MCF 10A (cell line): ENCODE results near the gene RAD50. TPM values are rescaled to one million over a fixed set of nuclear protein-coding genes. Genes with fewer than 3 reads are reported as not detected.
"Not testable (repeated sequence)": the region's sequence is repeated elsewhere in the genome, so short reads cannot be mapped to it uniquely, and the experiment has no call there.

Experiments
- BruUV-seq: library from RNA; stranded (reverse); fragments of 400-500 nt; replicated peaks from 2 replicates; lab custom pipeline; 2021; lab: Mats Ljungman, UMichigan
- CTCF ChIA-PET: fragments of 300-600 bp; sonication (Branson Sonifier 250); formaldehyde crosslinking; extraction: SDS; loops from one replicate; lab custom pipeline; 2021; ENCODE audit warnings: antibody characterized with exemption, inconsistent platforms; lab: Yijun Ruan, JAX
- POLR2A ChIA-PET: fragments of 300-600, 350-650 bp; sonication (Branson Sonifier 250); formaldehyde crosslinking; extraction: SDS; loops from one replicate; lab custom pipeline; 2020; ENCODE audit warnings: antibody characterized with exemption, inconsistent platforms; lab: Yijun Ruan, JAX
- DNase-seq: peaks from one replicate; pipeline ENCODE4 v3.0.0-alpha.2; 2018; ENCODE audit not compliant: unreplicated experiment
- H3K27ac Mint-ChIP-seq: one replicate; pipeline ENCODE4 v1.8.0; 2022; ENCODE audit warnings: mild to moderate bottlenecking, low read depth, mixed read lengths; ENCODE audit not compliant: unreplicated experiment
- H3K27me3 Mint-ChIP-seq: one replicate; pipeline ENCODE4 v1.8.0; 2022; ENCODE audit warnings: mixed read lengths; ENCODE audit not compliant: insufficient read depth, unreplicated experiment
- H3K36me3 Mint-ChIP-seq: one replicate; pipeline ENCODE4 v1.8.0; 2022; ENCODE audit warnings: mild to moderate bottlenecking, moderate library complexity, mixed read lengths; ENCODE audit not compliant: insufficient read depth, unreplicated experiment
- H3K4me1 Mint-ChIP-seq: one replicate; pipeline ENCODE4 v1.8.0; 2022; ENCODE audit warnings: mixed read lengths; ENCODE audit not compliant: insufficient read depth, unreplicated experiment
- H3K4me3 Mint-ChIP-seq: one replicate; pipeline ENCODE4 v1.8.0; 2022; ENCODE audit warnings: mild to moderate bottlenecking, moderate library complexity, mixed read lengths; ENCODE audit not compliant: unreplicated experiment
- H3K9me3 Mint-ChIP-seq: one replicate; pipeline ENCODE4 v1.8.0; 2022; ENCODE audit warnings: mixed read lengths; ENCODE audit not compliant: unreplicated experiment
- intact Hi-C: fragments of 100-400 bp; cut with micrococcal nuclease; formaldehyde crosslinking; loops from 2 replicates; pipeline ENCODE4 v1.14.1; 2022
- total RNA-seq: library from RNA; stranded (reverse); gene quantifications from 2 replicates; pipeline ENCODE4 v1.2.3, GENCODE V29; 2022
- TF ChIP-seq, protein P1 (sequence below): fragments of 200-600 bp; IDR thresholded peaks from one replicate; pipeline ENCODE4 v1.8.0; 2022; ENCODE audit warnings: antibody characterized with exemption, mild to moderate bottlenecking; ENCODE audit not compliant: unreplicated experiment

RAD50 gene
- total RNA-seq, 1 experiment from 2014 or later, result 145 TPM

GRCh38 chr5:132559383-132560060 lies 2.7 kb downstream of the RAD50 start:
- no TSS peak for BruUV-seq
- CTCF ChIA-PET, result interaction anchor here (0.5 to 1.4 kb wide), 3 partner anchors 33 to 776 kb away, joined by 3 to 6 read pairs (median 3); no protein-coding TSS in a partner anchor
- POLR2A ChIA-PET, result interaction anchor here (0.6 to 1.2 kb wide), 4 partner anchors 35 to 1477 kb away, joined by 3 to 4 read pairs (median 4); no protein-coding TSS in a partner anchor
- peaks cover 16% of the 10 kb centered on the region for H3K4me1 Mint-ChIP-seq
- H3K27ac Mint-ChIP-seq, result no peak overlapping the region
- H3K36me3 Mint-ChIP-seq, result peaks cover 18% of the 10 kb centered on the region
- no peak for DNase-seq
- H3K9me3 Mint-ChIP-seq, result no peaks in the 10 kb centered on the region
- intact Hi-C loops, result no loop called here
- TF ChIP-seq, protein P1, sequence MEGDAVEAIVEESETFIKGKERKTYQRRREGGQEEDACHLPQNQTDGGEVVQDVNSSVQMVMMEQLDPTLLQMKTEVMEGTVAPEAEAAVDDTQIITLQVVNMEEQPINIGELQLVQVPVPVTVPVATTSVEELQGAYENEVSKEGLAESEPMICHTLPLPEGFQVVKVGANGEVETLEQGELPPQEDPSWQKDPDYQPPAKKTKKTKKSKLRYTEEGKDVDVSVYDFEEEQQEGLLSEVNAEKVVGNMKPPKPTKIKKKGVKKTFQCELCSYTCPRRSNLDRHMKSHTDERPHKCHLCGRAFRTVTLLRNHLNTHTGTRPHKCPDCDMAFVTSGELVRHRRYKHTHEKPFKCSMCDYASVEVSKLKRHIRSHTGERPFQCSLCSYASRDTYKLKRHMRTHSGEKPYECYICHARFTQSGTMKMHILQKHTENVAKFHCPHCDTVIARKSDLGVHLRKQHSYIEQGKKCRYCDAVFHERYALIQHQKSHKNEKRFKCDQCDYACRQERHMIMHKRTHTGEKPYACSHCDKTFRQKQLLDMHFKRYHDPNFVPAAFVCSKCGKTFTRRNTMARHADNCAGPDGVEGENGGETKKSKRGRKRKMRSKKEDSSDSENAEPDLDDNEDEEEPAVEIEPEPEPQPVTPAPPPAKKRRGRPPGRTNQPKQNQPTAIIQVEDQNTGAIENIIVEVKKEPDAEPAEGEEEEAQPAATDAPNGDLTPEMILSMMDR, result no peak
- H3K4me3 Mint-ChIP-seq, result peak overlapping the region; percentile 12
- no peaks in the 10 kb centered on the region for H3K27me3 Mint-ChIP-seq

DNA sequence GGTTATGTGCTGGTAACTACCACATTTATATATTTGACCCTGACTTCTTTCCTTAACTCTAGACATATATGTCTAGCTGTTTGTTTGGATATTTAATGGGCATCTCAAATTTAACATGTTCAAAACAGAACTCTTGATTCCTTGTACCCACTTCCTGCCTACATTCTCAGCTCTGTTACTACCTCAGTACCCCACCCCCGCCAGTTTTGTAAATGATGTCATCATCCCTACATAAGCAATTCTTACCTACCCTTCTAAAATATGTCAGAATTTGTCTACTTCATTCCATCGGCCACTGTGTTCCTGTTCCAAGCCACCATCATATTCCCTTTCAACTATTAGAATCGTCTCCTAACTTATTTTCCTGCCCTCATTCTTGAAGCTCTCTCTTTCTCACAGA lies 4.8 kb downstream of the RAD50 start:
- Mint-ChIP-seq H3K36me3 (peaks cover 16% of the 10 kb centered on the region), H3K4me1 (peaks cover 18% of the 10 kb centered on the region), H3K27ac (no peak overlapping the region), H3K4me3 (no peak overlapping the region), H3K27me3 (no peaks in the 10 kb centered on the region), H3K9me3 (no peaks in the 10 kb centered on the region)
- intact Hi-C loops, result no loop called here
- CTCF ChIA-PET, result interaction anchor here (0.5 to 1.9 kb wide), 8 partner anchors 27 to 1029 kb away, joined by 3 to 9 read pairs (median 3); no protein-coding TSS in a partner anchor
- POLR2A ChIA-PET, result interaction anchor here (0.6 to 0.7 kb wide), 2 partner anchors 35 to 178 kb away, joined by 3 read pairs; no protein-coding TSS in a partner anchor
- TF ChIP-seq, protein P1, result no peak
- no TSS peak for BruUV-seq
- DNase-seq, result no peak

DNA sequence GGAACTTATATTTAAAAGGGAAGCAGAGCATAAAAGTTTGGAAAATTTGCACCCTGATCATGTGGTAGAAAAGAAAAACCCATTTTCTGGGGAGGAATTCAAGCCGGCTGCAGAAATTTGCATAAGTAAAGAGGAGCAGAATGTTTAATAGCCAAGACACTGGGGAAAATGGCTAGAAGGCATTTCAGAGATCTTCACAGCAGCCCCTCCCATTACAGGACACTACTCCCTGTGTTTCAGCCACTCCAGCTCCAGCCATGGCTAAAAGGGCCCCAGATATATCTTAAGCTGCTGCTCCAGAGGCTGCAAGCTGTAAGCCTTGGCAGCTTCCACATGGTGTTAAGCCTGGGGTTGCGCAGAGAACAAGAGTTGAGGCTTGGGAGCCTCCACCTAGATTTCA lies 7.8 kb downstream of the RAD50 start:
- H3K27me3 Mint-ChIP-seq, BruUV-seq, H3K9me3 Mint-ChIP-seq, POLR2A ChIA-PET, DNase-seq, H3K4me3 Mint-ChIP-seq, intact Hi-C loops, H3K27ac Mint-ChIP-seq: not testable (repeated sequence)
- CTCF ChIA-PET, result interaction anchor here (0.7 kb wide), 1 partner anchor 77 kb away, joined by 3 read pairs; no protein-coding TSS in a partner anchor
- Mint-ChIP-seq H3K36me3 (peaks cover 36% of the 10 kb centered on the region), H3K4me1 (peaks cover 13% of the 10 kb centered on the region)

DNA sequence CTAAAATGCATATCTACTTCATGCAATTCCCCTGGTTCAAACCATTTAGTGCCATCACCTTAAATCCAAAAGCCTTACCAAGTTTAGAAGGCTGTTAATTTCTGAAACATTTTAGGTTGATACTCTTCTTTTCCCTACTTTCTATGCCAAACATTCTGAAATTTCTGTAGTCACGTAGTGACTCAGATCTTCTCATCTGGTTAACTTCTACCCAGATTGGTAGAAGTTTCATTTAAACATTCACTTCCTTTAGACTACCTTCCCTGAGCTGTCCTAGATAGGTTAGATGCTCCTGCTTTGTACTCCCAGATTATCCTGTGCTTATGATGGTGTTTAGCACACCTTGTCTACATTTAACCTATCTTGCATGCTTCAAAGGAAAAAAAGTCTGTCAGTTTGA lies 9.9 kb downstream of the RAD50 start:
- H3K9me3 Mint-ChIP-seq, result no peaks in the 10 kb centered on the region
- peaks cover 40% of the 10 kb centered on the region for H3K36me3 Mint-ChIP-seq
- POLR2A ChIA-PET, result interaction anchor here (1.9 kb wide), 1 partner anchor 10 kb away, joined by 5 read pairs; the partner anchor contains the start of gene RAD50
- H3K27me3 Mint-ChIP-seq, result no peaks in the 10 kb centered on the region
- no peak for DNase-seq
- TF ChIP-seq, protein P1, result no peak
- no peak overlapping the region for H3K4me3 Mint-ChIP-seq
- no TSS peak for BruUV-seq
- intact Hi-C loops, result no loop called here
- peak overlapping the region; percentile 35 for H3K27ac Mint-ChIP-seq
- peaks cover 13% of the 10 kb centered on the region for H3K4me1 Mint-ChIP-seq
- CTCF ChIA-PET, result interaction anchor here (1.2 kb wide), 1 partner anchor 41 kb away, joined by 4 read pairs; no protein-coding TSS in a partner anchor
